Mucosa of descending colon (tissue), 3 donors: ENCODE results near the gene CCDC71. TPM values are rescaled to one million over a fixed set of nuclear protein-coding genes. Genes with fewer than 3 reads are reported as not detected.

Experiments
- ATAC-seq: fragments of 200-7000 bp; cut with Tn5 transposase; one replicate; pipeline ENCODE4 v1.9.1; 2020; ENCODE audit warnings: mild to moderate bottlenecking, moderate library complexity
- DNase-seq, 3 donors: peaks; one replicate each; pipeline ENCODE4 v3.0.0-alpha.2; 2020
- H3K36me3 ChIP-seq: fragments of 200-600 bp; one replicate; pipeline ENCODE4 v1.8.0; 2021; ENCODE audit warnings: low read depth, mild to moderate bottlenecking
- H3K4me1 ChIP-seq: fragments of 200-600 bp; one replicate; pipeline ENCODE4 v1.8.0; 2021; ENCODE audit warnings: low read depth, mild to moderate bottlenecking
- H3K4me3 ChIP-seq: fragments of 200-600 bp; one replicate; pipeline ENCODE4 v1.8.0; 2021; ENCODE audit warnings: mild to moderate bottlenecking
- H3K9me3 ChIP-seq: fragments of 200-600 bp; one replicate; pipeline ENCODE4 v1.8.0; 2021; ENCODE audit warnings: mild to moderate bottlenecking
- intact Hi-C, 2 donors: fragments of 100-400 bp; cut with DNase I in 1 of 2; cut with micrococcal nuclease in 1 of 2; formaldehyde crosslinking; loops; one replicate each; pipeline versions ENCODE4 v1.11.0 to v1.11.1; 2022; cut with DNase I, micrococcal nuclease
- total RNA-seq, 3 donors: library from RNA; stranded (reverse); fragmentation: NEBNext Ultra II Directional in 2 of 3; extraction: Animal tissue kit (Norgen Biotek cat#: 25700) in 2 of 3; gene quantifications; one replicate each; pipeline versions ENCODE4 v1.2.1 to v1.2.4, GENCODE V29; 2021 to 2023
- TF ChIP-seq, protein P1 (sequence below): fragments of 200-600 bp; IDR thresholded peaks from one replicate; pipeline ENCODE4 v1.8.0; 2022; ENCODE audit warnings: antibody characterized with exemption, mild to moderate bottlenecking
- donor health status: DM: no; HTN: no; CAD: no; lungs with moderate emphysema.
- donor health status: DM: no; HTN: no; CAD: no.
- donor health status: DM: no; HTN: yes; CAD: no.

The CCDC71 gene
- total RNA-seq, 3 donors from 2014 or later, result 15.2 to 20.7 (median 19.9) TPM

GRCh38 chr3:49166752-49167556 is 823 bp upstream of the CCDC71 start:
- H3K4me3 ChIP-seq, result no peak overlapping the region
- ATAC-seq, result no peak
- H3K9me3 ChIP-seq, result no peaks in the 10 kb centered on the region
- H3K4me1 ChIP-seq, result peaks cover 20% of the 10 kb centered on the region
- intact Hi-C loops, result loop anchor here in 1 of 2 donors (10.0 kb wide), 1 partner anchor 288 kb away; no protein-coding TSS in a partner anchor
- DNase-seq, result no peak
- H3K36me3 ChIP-seq, result no peaks in the 10 kb centered on the region
- TF ChIP-seq, protein P1, sequence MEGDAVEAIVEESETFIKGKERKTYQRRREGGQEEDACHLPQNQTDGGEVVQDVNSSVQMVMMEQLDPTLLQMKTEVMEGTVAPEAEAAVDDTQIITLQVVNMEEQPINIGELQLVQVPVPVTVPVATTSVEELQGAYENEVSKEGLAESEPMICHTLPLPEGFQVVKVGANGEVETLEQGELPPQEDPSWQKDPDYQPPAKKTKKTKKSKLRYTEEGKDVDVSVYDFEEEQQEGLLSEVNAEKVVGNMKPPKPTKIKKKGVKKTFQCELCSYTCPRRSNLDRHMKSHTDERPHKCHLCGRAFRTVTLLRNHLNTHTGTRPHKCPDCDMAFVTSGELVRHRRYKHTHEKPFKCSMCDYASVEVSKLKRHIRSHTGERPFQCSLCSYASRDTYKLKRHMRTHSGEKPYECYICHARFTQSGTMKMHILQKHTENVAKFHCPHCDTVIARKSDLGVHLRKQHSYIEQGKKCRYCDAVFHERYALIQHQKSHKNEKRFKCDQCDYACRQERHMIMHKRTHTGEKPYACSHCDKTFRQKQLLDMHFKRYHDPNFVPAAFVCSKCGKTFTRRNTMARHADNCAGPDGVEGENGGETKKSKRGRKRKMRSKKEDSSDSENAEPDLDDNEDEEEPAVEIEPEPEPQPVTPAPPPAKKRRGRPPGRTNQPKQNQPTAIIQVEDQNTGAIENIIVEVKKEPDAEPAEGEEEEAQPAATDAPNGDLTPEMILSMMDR, result no peak

GRCh38 chr3:49164983-49165720 is 979 bp downstream of the CCDC71 start:
- intact Hi-C loops, result loop anchor here in 1 of 2 donors (10.0 kb wide), 1 partner anchor 290 kb away; no protein-coding TSS in a partner anchor
- no peaks in the 10 kb centered on the region for H3K36me3 ChIP-seq
- peaks cover 13% of the 10 kb centered on the region for H3K4me1 ChIP-seq
- TF ChIP-seq, protein P1, result no peak
- no peak for DNase-seq
- no peak for ATAC-seq
- H3K4me3 ChIP-seq, result peak overlapping the region; percentile 98
- H3K9me3 ChIP-seq, result no peaks in the 10 kb centered on the region

- intact Hi-C loops, result loop anchor here in 1 of 2 donors (10.0 kb wide), 1 partner anchor 291 kb away; no protein-coding TSS in a partner anchor
- TF ChIP-seq, protein P1, result no peak
- DNase-seq (peak in 1 of 3 donors; percentile 46), ATAC-seq (no peak)
- H3K4me3 ChIP-seq, result no peak overlapping the region
- peaks cover 13% of the 10 kb centered on the region for H3K4me1 ChIP-seq
- no peaks in the 10 kb centered on the region for H3K9me3 ChIP-seq
- H3K36me3 ChIP-seq, result no peaks in the 10 kb centered on the region
Measured at GRCh38 chr3:49163609-49164008, 2.5 kb downstream of the CCDC71 start.

- intact Hi-C loops, result loop anchor here in 1 of 2 donors (10.0 kb wide), 1 partner anchor 292 kb away; no protein-coding TSS in a partner anchor
- Histone ChIP-seq H3K4me3 (no peak overlapping the region), H3K4me1 (peaks cover 13% of the 10 kb centered on the region), H3K36me3 (no peaks in the 10 kb centered on the region), H3K9me3 (no peaks in the 10 kb centered on the region)
- TF ChIP-seq, protein P1, result no peak
- DNase-seq (no peak), ATAC-seq (no peak)
Measured at GRCh38 chr3:49162751-49163419, 3.2 kb downstream of the CCDC71 start.

DNA sequence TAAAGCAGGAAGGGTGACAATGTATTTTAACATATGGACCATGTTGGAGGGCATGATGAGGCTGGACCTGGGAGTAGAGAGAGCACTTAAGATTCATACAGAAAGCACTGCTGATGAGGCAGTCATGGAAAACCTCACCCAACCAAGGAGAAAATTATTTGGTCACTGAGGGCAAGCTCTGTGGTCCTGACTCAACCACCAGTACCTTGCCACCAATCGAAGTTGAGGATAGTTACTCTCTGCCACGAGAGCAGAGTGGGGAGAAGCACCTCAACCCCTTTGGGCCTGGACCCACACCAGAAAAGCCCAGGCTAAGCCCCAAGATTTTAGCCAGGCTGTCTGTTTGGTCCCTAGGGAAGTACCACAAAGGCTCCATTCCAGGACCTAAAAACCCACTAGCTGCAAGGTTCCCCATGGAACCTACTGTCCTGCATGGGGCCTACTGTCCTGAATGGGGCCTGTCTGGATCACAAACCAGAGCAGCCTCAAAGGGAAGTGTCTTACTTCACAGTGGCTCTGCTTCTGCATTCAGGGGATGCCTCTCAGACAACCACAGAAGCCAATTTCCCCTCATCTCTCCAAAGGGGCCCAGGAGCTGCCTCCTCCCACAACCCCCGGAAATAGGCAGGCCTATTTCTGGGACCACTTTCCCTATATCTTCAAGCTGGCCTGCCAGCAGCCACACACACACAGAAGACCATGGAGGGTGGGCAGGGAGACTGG is 4.2 kb downstream of the CCDC71 start:
- H3K36me3 ChIP-seq, result no peaks in the 10 kb centered on the region
- TF ChIP-seq, protein P1, result no peak
- peaks cover 13% of the 10 kb centered on the region for H3K4me1 ChIP-seq
- ATAC-seq (no peak), DNase-seq (no peak)
- H3K9me3 ChIP-seq, result no peaks in the 10 kb centered on the region
- intact Hi-C loops, result loop anchor here in 1 of 2 donors (10.0 kb wide), 1 partner anchor 293 kb away; no protein-coding TSS in a partner anchor
- no peak overlapping the region for H3K4me3 ChIP-seq
